Measurements from ENCODE around the gene EPC1.
"Not testable (repeated sequence)": the region's sequence is repeated elsewhere in the genome, so short reads cannot be mapped to it uniquely, and the experiment has no call there.

EPC1 gene

GRCh38 chr10:32256613-32257437, 90.1 kb downstream of the EPC1 start:
- intact Hi-C loops (cut with DNase I): loop anchor here (5.0 kb wide), 2 partner anchors 90 to 110 kb away; partner anchors contain the start of gene EPC1
- DNase-seq: peak in 41 of 42 donors; percentile 23 to 91 (median 71)

GRCh38 chr10:32253821-32254220, 93.1 kb downstream of the EPC1 start:
- intact Hi-C loops (cut with DNase I): no loop called here
- peak in 1 of 42 donors; percentile 5 for DNase-seq

- DNase-seq: peak in 1 of 42 donors; percentile 9
- intact Hi-C loops (cut with DNase I): no loop called here
Measured at GRCh38 chr10:32253276-32253675, 93.7 kb downstream of the EPC1 start.

DNA sequence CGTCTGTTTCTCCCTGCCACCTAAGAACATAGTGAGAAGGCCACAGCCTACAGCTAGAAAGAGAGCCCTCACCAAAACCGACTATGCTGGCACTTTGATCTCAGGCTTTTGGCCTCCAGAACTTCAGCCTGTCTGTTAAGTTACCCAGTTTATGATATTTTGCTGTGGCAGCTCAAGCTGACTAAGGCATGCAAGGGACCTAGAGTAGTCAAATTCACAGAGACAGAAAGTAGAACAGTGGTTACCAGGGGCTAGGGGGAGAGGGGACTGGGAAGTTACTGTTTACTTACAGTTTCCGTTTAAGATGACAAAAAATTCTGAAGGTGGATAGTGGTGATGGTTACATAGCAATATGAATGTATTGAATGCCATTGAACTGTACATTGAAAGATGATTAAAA, 96.5 kb downstream of the EPC1 start:
- DNase-seq: peak in 1 of 42 donors; percentile 12
- intact Hi-C loops (cut with DNase I): not testable (repeated sequence)

DNA sequence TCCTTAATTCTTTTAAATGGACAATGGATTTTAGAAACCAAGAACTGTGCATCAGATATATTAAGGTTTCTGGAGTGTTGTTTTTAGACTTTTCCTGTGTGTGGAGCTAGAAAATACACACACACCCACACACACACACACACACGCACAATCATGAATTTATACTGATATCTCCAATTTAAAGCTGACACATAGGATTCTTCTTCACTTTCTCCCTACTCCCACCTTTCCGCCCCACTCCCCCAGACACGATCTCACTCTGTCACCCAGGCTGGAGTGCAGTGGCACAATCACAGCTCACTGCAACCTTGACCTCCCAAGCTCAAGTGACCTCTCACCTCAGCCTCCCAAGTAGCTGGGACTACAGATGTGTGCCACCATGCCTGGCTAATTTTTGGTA, 100.3 kb downstream of the EPC1 start:
- no peak for DNase-seq
- intact Hi-C loops (cut with DNase I): no loop called here

DNA sequence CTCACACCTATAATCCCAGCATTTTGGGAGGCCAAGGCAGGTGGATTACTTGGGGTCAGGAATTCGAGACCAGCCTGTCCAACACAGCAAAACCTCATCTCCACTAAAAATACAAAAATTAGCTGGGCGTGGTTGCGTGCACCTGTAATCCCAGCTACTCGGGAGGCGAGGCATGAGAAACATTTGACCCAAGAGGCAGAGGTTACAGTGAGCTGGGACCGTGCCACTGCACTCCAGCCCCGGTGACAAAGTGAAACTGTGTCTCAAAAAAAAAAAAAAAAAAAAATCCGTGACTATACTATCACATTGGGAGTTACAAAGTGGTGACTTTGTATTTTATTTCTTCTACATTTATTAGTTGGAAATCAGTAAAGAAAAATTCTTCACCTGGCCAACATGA, 101.2 kb downstream of the EPC1 start:
- DNase-seq: no peak
- intact Hi-C loops (cut with DNase I): no loop called here

GRCh38 chr10:32244421-32245207, 102.3 kb downstream of the EPC1 start:
- DNase-seq: no peak
- intact Hi-C loops (cut with DNase I): no loop called here

DNA sequence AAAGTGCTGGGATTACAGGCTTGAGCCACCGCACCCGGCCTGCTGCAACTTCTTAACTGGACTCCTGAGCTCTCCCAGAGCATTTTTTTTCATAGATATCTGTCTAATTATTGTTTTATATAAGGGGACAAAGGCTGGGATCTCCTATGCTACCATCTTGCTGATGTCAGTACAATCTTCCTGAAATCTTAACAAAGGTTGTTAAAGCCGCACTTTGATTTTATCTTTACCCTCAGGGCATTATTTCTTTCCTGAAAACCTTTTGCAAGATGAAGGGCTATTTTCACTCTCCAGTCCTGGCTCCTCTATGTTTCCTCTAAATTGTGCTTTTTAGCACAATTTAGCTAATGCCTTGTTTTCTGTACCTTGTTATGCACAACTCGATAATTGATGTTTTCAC, 102.9 kb downstream of the EPC1 start:
- DNase-seq: no peak
- intact Hi-C loops (cut with DNase I): no loop called here

DNA sequence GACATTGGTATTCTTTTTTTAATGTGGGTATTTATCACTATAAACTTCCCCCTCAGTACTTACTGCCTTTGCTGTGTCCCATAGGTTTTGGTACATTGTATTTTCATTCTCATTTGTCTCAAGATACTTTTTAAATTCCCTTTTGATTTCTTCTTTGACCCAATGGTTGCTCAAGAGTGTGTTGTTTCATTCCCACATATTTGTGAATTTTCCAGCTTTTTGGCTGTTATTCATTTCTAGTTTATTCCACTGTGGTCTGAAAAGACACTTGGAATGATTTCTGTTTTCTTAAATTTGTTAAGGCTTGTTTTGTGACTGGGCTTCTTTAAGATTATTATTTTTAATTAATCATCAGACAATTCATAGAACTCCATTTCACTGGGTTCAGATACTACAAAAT, 105.0 kb downstream of the EPC1 start:
- DNase-seq: no peak

DNA sequence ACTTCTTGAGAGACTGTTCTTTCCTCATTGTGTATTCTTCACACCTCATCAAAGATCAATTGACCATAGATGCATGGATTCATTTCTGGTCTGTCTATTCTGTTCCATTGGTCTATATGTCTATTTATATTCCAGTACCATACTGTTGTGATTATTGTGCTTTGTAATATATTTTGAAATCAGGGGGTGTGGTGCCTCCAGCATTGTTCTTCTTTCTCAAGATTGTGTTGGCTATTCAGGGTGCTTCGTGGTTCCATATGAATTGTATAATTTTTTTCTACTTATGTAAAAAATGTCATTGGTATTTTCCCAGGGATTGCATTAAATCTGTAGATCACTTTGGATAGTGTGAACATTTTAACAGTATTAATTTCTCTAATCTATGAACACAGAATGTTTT, 106.5 kb downstream of the EPC1 start:
- DNase-seq: no peak
- intact Hi-C loops (cut with DNase I): no loop called here

More for the DNA sequence above, 105.0 kb downstream of the EPC1 start:
- intact Hi-C loops (cut with DNase I): no loop called here

DNA sequence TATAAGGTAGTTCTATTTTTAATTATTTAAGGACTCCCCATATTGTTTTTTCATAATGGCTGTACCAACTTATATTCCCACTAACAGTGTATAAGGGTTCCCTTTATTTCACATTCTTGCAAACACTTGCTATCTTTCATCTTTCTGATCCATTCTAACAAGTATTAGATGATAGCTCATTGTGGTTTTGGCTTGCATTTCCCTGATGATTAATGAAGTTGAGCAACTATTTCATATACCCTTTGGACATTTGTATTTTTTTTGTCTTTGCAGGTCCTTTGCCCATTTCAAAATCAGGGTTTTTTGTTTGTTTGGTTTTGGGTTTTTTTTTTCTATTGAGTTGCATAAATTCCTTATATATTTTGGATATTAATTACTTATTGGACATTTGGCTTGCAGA, 107.2 kb downstream of the EPC1 start:
- intact Hi-C loops (cut with DNase I): no loop called here
- DNase-seq: no peak

DNA sequence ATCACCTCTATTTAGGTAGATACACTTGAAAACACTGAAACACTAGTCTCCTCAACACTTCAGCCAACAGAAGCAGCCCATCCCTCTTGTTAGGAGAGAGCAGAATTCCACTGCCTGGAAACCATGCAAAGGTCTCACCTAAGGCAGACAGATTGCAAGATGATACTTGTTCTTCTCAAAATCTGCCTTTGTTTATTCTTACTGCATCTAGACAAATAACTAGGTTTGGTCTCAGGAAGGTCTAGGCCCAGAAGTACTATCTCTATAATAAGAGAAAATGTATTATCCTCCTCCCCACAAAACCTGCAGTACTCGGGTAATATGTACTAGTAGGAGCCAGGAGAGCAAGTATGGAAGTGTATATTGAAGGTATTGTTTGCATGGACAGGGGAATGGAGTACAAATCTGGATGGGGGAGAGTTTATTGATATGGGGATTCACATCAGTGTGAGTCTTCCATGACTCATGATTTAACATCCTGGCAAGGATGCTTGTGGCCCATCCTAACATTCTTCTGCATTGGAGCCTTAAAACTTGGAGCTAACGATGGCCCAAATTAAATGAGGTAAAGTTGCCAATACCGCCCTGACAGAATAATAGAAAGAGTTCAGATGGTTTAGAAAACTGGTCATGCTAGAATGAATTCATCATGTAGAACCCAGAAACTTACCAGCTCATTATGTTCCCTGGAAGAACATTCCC, 109.2 kb downstream of the EPC1 start:
- intact Hi-C loops (cut with DNase I): no loop called here
- DNase-seq: no peak

- intact Hi-C loops (cut with DNase I): no loop called here
- no peak for DNase-seq
Measured at GRCh38 chr10:32234471-32234870, 112.5 kb downstream of the EPC1 start.

GRCh38 chr10:32233375-32233774, 113.6 kb downstream of the EPC1 start:
- intact Hi-C loops (cut with DNase I); DNase-seq: not testable (repeated sequence)

DNA sequence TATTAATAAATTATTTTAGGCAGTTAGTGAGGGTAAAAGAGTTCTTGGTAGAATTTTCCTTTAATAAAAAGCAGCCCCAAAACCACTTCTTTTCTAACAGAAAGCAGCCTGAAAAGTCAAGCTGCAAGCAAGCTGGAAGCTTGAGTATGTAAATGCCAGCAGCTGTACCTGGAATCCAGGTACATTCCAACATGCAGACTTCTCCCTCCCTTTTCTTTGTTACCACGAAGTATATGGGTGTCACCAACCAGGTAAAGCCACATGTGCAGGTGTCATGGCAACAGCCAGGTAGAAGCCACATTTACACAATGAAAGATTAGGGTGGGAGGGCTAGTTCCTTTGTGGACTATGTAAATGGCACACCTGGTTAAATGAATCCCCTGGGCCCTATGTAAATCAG, 114.6 kb downstream of the EPC1 start:
- intact Hi-C loops (cut with DNase I): no loop called here
- DNase-seq: no peak

GRCh38 chr10:32229788-32230187, 117.2 kb downstream of the EPC1 start:
- intact Hi-C loops (cut with DNase I): not testable (repeated sequence)
- peak in 1 of 42 donors; percentile 25 for DNase-seq

GRCh38 chr10:32229170-32229569, 117.8 kb downstream of the EPC1 start:
- intact Hi-C loops (cut with DNase I): no loop called here
- DNase-seq: no peak

GRCh38 chr10:32227802-32228201, 119.2 kb downstream of the EPC1 start:
- intact Hi-C loops (cut with DNase I): no loop called here
- DNase-seq: no peak

DNA sequence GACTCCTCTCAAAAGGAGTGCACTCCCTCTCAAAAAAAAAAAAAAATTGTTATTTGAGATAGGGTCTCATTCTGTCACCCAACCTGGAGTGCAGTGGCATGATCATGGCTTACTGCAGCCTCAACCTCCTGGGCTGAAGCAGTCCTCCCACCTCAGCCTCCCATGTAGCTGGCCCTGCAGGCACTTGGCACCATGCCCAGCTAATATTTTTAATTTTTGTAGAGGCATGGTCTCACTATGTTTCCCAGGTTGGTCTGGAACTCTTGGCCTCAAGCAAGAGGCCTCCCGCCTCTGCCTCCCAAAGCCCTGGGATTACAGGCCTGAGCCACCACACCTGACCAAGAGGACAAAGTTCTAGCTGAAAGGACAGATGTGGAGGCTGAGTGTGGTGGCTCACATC, 120.3 kb downstream of the EPC1 start:
- intact Hi-C loops (cut with DNase I): no loop called here
- DNase-seq: no peak

DNA sequence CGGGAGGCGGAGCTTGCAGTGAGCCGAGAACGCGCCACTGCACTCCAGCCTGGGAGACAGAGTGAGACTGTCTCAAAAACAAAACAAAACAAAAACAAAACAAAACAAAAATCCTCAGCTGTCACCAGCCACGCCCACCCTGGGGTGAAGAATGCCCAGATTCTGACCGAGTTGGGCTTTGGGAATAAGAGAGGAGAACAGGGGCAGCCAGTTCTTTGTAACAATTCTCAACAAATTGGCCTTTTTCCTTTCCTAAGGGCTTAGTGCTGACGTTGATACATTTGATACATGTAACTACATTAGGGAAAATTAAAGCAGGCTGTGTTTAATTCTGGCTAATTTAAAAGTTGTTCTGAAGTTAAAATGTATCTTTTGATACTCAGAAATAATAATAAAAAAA, 121.0 kb downstream of the EPC1 start:
- intact Hi-C loops (cut with DNase I): no loop called here
- DNase-seq: no peak

Data from head of caudate nucleus (tissue), 42 donors.